HCT116 (cell line): ENCODE results near the gene SLAMF8. TPM values are rescaled to one million over a fixed set of nuclear protein-coding genes. Genes with fewer than 3 reads are reported as not detected.

ENCODE experiments used
- ATAC-seq: fragments of 200-7000 bp; cut with Tn5 transposase; 2 replicates; pipeline ENCODE4 v1.9.1; 2020; ENCODE audit warnings: mild to moderate bottlenecking, moderate library complexity
- BruUV-seq: library from RNA; stranded (reverse); fragments of 400-500 nt; replicated peaks from 2 replicates; lab custom pipeline; 2021; lab: Mats Ljungman, UMichigan
- CTCF ChIA-PET: fragments of 300-600 bp; sonication (Branson Sonifier 250); formaldehyde crosslinking; loops from one replicate; lab custom pipeline; 2021; ENCODE audit warnings: antibody characterized with exemption; lab: Charles Lee
- POLR2A ChIA-PET: fragments of 300-600, 350-600 bp; sonication (Branson Sonifier 250); formaldehyde crosslinking; loops from one replicate; lab custom pipeline; 2021; ENCODE audit warnings: antibody characterized with exemption; lab: Charles Lee
- RAD21 ChIA-PET, 2 experiments: fragments of 300-600 bp; sonication (Branson Sonifier 250); formaldehyde crosslinking; loops; one replicate each; lab custom pipeline; 2023; ENCODE audit warnings: low total read pairs in 2 of 2; ENCODE audit not compliant: uncharacterized antibody in 2 of 2, unreplicated experiment in 2 of 2, low non-redundant PET in 1 of 2; lab: Charles Lee
- DNase-seq: peaks from one replicate; pipeline ENCODE4 v3.0.0-alpha.2; 2010; ENCODE audit warnings: low read depth, low spot score
- H2AFZ ChIP-seq: fragments of 200-600 bp; shearing (Covaris generic), sonication (generic); 2 replicates; pipeline ENCODE4 v1.6.1; 2017; ENCODE audit warnings: low read depth, mixed run types, mixed read lengths, antibody characterized with exemption, low read length; ENCODE audit not compliant: poor library complexity, severe bottlenecking
- H3K27ac ChIP-seq: 2 replicates; pipeline ENCODE4 v1.5.1; 2012; ENCODE audit warnings: low read depth, low read length
- H3K27me3 ChIP-seq: fragments of 200-600 bp; sonication (generic); 2 replicates; pipeline ENCODE4 v1.6.1; 2016; ENCODE audit warnings: mixed run types, low read length, mixed read lengths; ENCODE audit not compliant: insufficient read depth
- H3K36me3 ChIP-seq, 2 experiments: fragments of 200-500 bp in 1 of 2; fragments of 200-600 bp in 1 of 2; sonication (Bioruptor generic) in 1 of 2; sonication (generic) in 1 of 2; 2 replicates each; pipeline versions ENCODE4 v1.5.1 to v1.6.1; 2014 to 2016; ENCODE audit warnings: low read length in 2 of 2, inconsistent platforms in 1 of 2, mixed read lengths in 1 of 2, mixed run types in 1 of 2; ENCODE audit not compliant: insufficient read depth in 2 of 2, control insufficient read depth in 1 of 2
- H3K4me1 ChIP-seq, 2 experiments: fragments of 200-600 bp in 1 of 2; sonication (generic) in 1 of 2; 2 replicates each; pipeline versions ENCODE4 v1.5.1 to v1.6.1; 2012 to 2017; ENCODE audit warnings: low read length in 2 of 2, inconsistent platforms in 1 of 2, mild to moderate bottlenecking in 1 of 2, mixed read lengths in 1 of 2, mixed run types in 1 of 2, moderate library complexity in 1 of 2; ENCODE audit not compliant: insufficient read depth in 2 of 2, control insufficient read depth in 1 of 2
- H3K4me2 ChIP-seq: fragments of 200-600 bp; sonication (generic); 2 replicates; pipeline ENCODE4 v1.6.1; 2017; ENCODE audit warnings: mixed run types, low read length, mixed read lengths
- H3K4me3 ChIP-seq, 2 experiments: fragments of 200-600 bp in 1 of 2; sonication (generic) in 1 of 2; replicated peaks in 1 of 2; 2 replicates each; pipeline ENCODE4 v1.5.1; 2011 to 2016; ENCODE audit warnings: low read length in 2 of 2, control low read depth in 1 of 2, low read depth in 1 of 2, mild to moderate bottlenecking in 1 of 2, mixed read lengths in 1 of 2, mixed run types in 1 of 2
- H3K79me2 ChIP-seq: fragments of 200-600 bp; sonication (generic); 2 replicates; pipeline ENCODE4 v1.6.1; 2017; ENCODE audit warnings: mild to moderate bottlenecking, mixed run types, low read length, moderate library complexity, mixed read lengths; ENCODE audit not compliant: insufficient read depth
- H3K9ac ChIP-seq: fragments of 200-600 bp; sonication (generic); 2 replicates; pipeline ENCODE4 v1.6.1; 2016; ENCODE audit warnings: low read length, mixed read lengths
- H3K9me2 ChIP-seq: fragments of 200-600 bp; sonication (generic), shearing (Covaris generic); 2 replicates; pipeline ENCODE4 v1.6.1; 2017; ENCODE audit warnings: mixed run types, mild to moderate bottlenecking, moderate library complexity; ENCODE audit not compliant: insufficient read depth
- H3K9me3 ChIP-seq, 2 experiments: fragments of 200-500 bp in 1 of 2; fragments of 200-600 bp in 1 of 2; sonication (Bioruptor generic) in 1 of 2; sonication (generic) in 1 of 2; 2 replicates each; pipeline ENCODE4 v1.6.1; 2014 to 2017; ENCODE audit warnings: low read length in 2 of 2, mixed read lengths in 2 of 2, inconsistent platforms in 1 of 2, low read depth in 1 of 2, mild to moderate bottlenecking in 1 of 2, mixed run types in 1 of 2, moderate library complexity in 1 of 2; ENCODE audit not compliant: control insufficient read depth in 1 of 2, insufficient read depth in 1 of 2
- H4K20me1 ChIP-seq: fragments of 200-600 bp; sonication (generic), shearing (Covaris generic); 2 replicates; pipeline ENCODE4 v1.6.1; 2017; ENCODE audit warnings: mixed run types, mild to moderate bottlenecking, moderate library complexity; ENCODE audit not compliant: insufficient read depth
- CTCF ChIP-seq, 3 experiments: fragments of 200-600 bp in 1 of 3; sonication (generic) in 1 of 3; IDR thresholded peaks in 2 of 3; conservative IDR thresholded peaks in 1 of 3; 2 replicates each; pipeline ENCODE4 v1.5.1; 2012 to 2017; ENCODE audit warnings: low read depth in 2 of 3, low read length in 2 of 3, antibody characterized with exemption in 1 of 3, borderline replicate concordance in 1 of 3, control low read depth in 1 of 3, mild to moderate bottlenecking in 1 of 3, mixed read lengths in 1 of 3, mixed run types in 1 of 3, moderate library complexity in 1 of 3; ENCODE audit not compliant: insufficient read depth in 1 of 3
- EZH2 ChIP-seq: fragments of 200-600 bp; sonication (generic); IDR thresholded peaks from 2 replicates; pipeline ENCODE4 v1.6.1; 2017; ENCODE audit warnings: antibody characterized with exemption, mixed run types
- JUND ChIP-seq: IDR thresholded peaks from 2 replicates; pipeline ENCODE4 v1.6.1; 2012
- POLR2AphosphoS5 ChIP-seq: IDR thresholded peaks from 2 replicates; pipeline ENCODE4 v1.6.1; 2011; ENCODE audit warnings: mild to moderate bottlenecking, low read depth, low read length, moderate library complexity
- SIN3A ChIP-seq: IDR thresholded peaks from 2 replicates; pipeline ENCODE4 v1.6.1; 2012; ENCODE audit warnings: low read depth
- ZBTB33 ChIP-seq: IDR thresholded peaks from 2 replicates; pipeline ENCODE4 v1.6.1; 2011; ENCODE audit warnings: mild to moderate bottlenecking, low read length, moderate library complexity; ENCODE audit not compliant: insufficient replicate concordance; ENCODE audit errors: extremely low read depth
- ZFX ChIP-seq: fragments of 450-650 bp; IDR thresholded peaks from 2 replicates; pipeline ENCODE4 v1.6.1; 2017
- ZNF274 ChIP-seq: fragments of 200-500 bp; sonication (Bioruptor generic); IDR thresholded peaks from 2 replicates; pipeline ENCODE4 v1.6.1; 2014; ENCODE audit warnings: mild to moderate bottlenecking, low read depth, low read length, inconsistent platforms
- intact Hi-C: fragments of 100-400 bp; cut with micrococcal nuclease; formaldehyde crosslinking; loops from 2 replicates; pipeline ENCODE4 v1.10.0; 2022
- total RNA-seq: library from RNA; stranded (reverse); gene quantifications from one replicate; pipeline ENCODE4 v1.2.1, GENCODE V29; 2021; ENCODE audit not compliant: unreplicated experiment

The SLAMF8 gene
- total RNA-seq, 1 experiment from 2014 or later, result not detected

DNA sequence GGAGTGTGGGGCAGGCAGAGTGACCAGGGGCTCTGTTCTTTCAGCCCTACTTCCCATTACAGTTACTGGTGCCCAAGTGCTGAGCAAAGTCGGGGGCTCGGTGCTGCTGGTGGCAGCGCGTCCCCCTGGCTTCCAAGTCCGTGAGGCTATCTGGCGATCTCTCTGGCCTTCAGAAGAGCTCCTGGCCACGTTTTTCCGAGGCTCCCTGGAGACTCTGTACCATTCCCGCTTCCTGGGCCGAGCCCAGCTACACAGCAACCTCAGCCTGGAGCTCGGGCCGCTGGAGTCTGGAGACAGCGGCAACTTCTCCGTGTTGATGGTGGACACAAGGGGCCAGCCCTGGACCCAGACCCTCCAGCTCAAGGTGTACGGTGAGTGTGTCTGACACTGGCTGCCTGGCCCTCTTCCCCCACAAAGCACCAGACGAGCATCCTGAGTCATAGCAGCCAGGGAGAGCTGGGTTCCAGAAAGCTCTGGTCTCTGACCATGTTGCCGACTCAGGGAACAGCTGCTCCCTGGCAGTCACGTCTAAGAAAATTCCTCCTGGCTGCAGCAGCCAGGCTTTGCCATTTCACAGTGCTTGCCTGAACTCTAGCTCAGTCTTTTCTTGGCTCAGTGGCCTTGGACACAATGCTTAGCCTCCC lies 3.3 kb downstream of the SLAMF8 start (continued):
- no peak for TF ChIP-seq CTCF (IDR thresholded peaks at IDR 0.05 in 2 of 3, conservative IDR thresholded peaks at IDR 0.05 in 1 of 3; ENCODE audit: borderline replicate concordance in 1 of 3, insufficient read depth in 1 of 3, low read depth in 2 of 3, low read length in 2 of 3)

- ChIA-PET RAD21 (no interaction called here), CTCF (interaction anchor here (1.1 to 4.4 kb wide), 5 partner anchors 14 to 62 kb away, joined by 3 to 20 read pairs (median 4); no protein-coding TSS in a partner anchor), POLR2A (no interaction called here)
- Histone ChIP-seq H3K9ac (no peak overlapping the region), H3K4me2 (no peak overlapping the region), H3K4me3 (no peak overlapping the region), H2AFZ (no peak overlapping the region), H3K79me2 (no peaks in the 10 kb centered on the region), H3K4me1 (peaks cover 0 to 7% of the 10 kb centered on the region in 2 experiments; a peak in 1 of 4 replicates), H4K20me1 (no peaks in the 10 kb centered on the region), H3K27me3 (no peaks in the 10 kb centered on the region), H3K36me3 (no peaks in the 10 kb centered on the region), H3K27ac (no peak overlapping the region), H3K9me2 (no peaks in the 10 kb centered on the region), H3K9me3 (no peaks in the 10 kb centered on the region)
- no TSS peak for BruUV-seq
- no peak for TF ChIP-seq POLR2AphosphoS5
- TF ChIP-seq ZNF274, result no peak
- TF ChIP-seq JUND, result no peak
- no peak for TF ChIP-seq SIN3A
- TF ChIP-seq ZBTB33, result no peak
- TF ChIP-seq ZFX, result no peak
- no peak for TF ChIP-seq EZH2
- intact Hi-C loops, result no loop called here
- DNase-seq, result no peak
- ATAC-seq, result no peak
Measured at GRCh38 chr1:159830722-159831121, 4.0 kb downstream of the SLAMF8 start.
